NCI-H524 (cell line): ENCODE measurements around the gene CD300A.

ENCODE experiments used
- DNase-seq, 2 experiments: peaks; one replicate each; lab custom pipeline; 2025; lab: John Stamatoyannopoulos, UW

Gene CD300A

GRCh38 chr17:74454197-74455024 is 12.0 kb upstream of the CD300A start:
- peak; percentile 95 to 97 for DNase-seq

GRCh38 chr17:74455025-74455545 is 11.3 kb upstream of the CD300A start:
- DNase-seq = peak in 1 of 2 experiments; percentile 50

GRCh38 chr17:74455821-74456220 is 10.6 kb upstream of the CD300A start:
- no peak for DNase-seq

GRCh38 chr17:74457146-74457819 is 9.2 kb upstream of the CD300A start:
- peak; percentile 78 to 91 for DNase-seq

GRCh38 chr17:74457820-74458166 is 8.6 kb upstream of the CD300A start:
- DNase-seq = no peak

- DNase-seq = no peak
Observed at GRCh38 chr17:74458835-74459234, 7.6 kb upstream of the CD300A start.

GRCh38 chr17:74459622-74460021 is 6.8 kb upstream of the CD300A start:
- DNase-seq = no peak

GRCh38 chr17:74460241-74460640 is 6.2 kb upstream of the CD300A start:
- peak in 1 of 2 experiments; percentile 44 for DNase-seq

GRCh38 chr17:74460996-74461395 is 5.4 kb upstream of the CD300A start:
- no peak for DNase-seq

GRCh38 chr17:74461611-74462010 is 4.8 kb upstream of the CD300A start:
- no peak for DNase-seq

GRCh38 chr17:74464730-74465377 is 1.6 kb upstream of the CD300A start:
- DNase-seq = no peak

- no peak for DNase-seq
Observed at GRCh38 chr17:74465378-74466110, 890 bp upstream of the CD300A start.

- DNase-seq = no peak
Observed at GRCh38 chr17:74466828-74467184, 372 bp downstream of the CD300A start.

- no peak for DNase-seq
Observed at GRCh38 chr17:74467221-74467951, 952 bp downstream of the CD300A start.

- DNase-seq = no peak
Observed at GRCh38 chr17:74471341-74471740, 4.9 kb downstream of the CD300A start.

GRCh38 chr17:74472890-74473289 is 6.5 kb downstream of the CD300A start:
- no peak for DNase-seq

GRCh38 chr17:74473294-74473693 is 6.9 kb downstream of the CD300A start:
- DNase-seq = no peak

- DNase-seq = peak in 1 of 2 experiments; percentile 41
Observed at GRCh38 chr17:74474043-74474792, 7.8 kb downstream of the CD300A start.

- no peak for DNase-seq
Observed at GRCh38 chr17:74475189-74475588, 8.8 kb downstream of the CD300A start.

GRCh38 chr17:74477411-74477810 is 11.0 kb downstream of the CD300A start:
- no peak for DNase-seq
